Measurements from ENCODE around the gene MEIOSIN.
"Not testable (repeated sequence)": the region's sequence is repeated elsewhere in the genome, so short reads cannot be mapped to it uniquely, and the experiment has no call there.

The MEIOSIN gene, protein sequence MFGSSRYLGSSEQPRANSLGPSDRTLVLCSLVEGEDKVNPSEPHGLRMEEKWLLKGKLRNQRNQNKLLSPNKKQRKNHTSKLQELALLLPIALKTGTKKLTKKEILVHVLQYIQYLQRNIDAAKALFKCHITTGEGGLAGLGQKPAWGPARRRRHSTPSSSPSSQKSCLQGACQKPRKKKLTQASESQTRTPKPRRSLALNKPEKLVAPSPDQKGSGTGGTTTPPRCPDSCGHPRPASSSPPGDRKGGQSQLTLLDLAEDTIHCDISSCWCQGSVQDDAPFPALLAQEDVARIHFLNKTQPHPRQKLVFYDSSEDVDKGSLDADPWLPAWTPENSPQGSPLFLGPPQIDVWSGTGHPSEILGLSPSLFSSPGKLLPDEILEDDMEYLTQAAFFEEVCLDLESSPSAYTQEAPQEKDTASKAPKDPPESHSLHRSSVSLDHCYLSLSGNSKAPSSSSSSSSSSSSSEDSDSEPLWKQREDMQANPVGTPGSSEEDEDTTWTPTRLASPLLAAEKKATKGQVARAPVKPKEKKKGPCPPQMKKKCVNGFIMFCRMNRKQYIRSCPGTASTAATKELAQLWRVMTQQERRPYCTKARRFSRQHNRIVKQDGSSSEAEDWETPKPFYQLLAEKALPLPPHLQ

DNA sequence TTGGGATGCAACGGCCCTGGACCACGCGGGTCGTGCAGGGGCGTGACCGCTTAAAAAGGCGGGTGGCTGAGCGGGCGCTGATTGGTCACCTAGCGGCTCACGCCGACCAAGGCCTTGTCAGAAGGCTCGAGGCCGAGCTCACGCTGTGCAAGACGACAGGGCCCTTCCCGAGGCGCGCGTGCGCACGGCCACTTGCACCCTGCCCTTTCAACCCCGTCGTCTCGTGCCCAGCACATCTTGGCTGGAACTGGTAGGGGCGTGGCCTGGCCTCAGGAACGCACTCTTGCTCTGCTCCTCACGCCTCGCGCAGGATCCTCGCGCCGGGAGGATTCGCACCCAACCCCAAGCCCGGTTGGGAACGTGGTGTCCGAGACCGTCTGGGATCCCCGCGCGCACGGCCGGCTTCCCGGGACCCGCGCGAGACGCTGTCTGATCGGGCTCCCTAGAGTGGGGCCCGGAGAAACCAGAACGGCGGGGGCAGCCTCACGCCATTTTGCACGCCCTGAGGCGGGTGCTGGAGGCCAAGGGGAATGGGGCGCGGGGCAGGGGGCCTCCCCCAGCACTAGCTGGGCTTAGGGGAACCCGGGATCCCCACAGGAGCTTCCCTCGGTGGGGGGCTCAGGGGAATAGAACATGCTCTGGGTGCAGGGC, at the start of gene MEIOSIN:
Gene MEIOSIN, plus strand, starts transcription at position 280 of the 651 bp plus-strand sequence. CDS start 1,938 bp downstream, outside the sequence.
- no peak for DNase-seq (ENCODE audit: low spot score)

DNA sequence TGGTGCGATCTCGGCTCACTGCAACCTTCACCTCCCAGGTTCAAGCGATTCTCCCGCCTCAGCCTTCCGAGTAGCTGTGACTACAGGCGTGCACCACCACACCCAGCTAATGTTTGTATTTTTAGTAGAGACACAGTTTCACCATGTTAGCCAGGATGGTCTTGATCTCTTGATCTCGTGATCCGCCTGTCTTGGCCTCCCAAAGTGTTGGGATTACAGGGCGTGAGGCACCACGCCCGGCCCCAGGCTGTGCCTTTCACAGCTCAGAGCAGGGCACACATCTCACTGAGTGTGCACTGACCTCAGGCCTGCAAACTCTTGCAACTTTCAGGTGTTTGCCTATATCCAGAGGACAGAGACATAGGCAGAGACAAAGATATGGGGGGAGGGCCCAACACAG, 48.2 kb upstream of the MEIOSIN start:
- DNase-seq (ENCODE audit: low spot score), result not testable (repeated sequence)

DNA sequence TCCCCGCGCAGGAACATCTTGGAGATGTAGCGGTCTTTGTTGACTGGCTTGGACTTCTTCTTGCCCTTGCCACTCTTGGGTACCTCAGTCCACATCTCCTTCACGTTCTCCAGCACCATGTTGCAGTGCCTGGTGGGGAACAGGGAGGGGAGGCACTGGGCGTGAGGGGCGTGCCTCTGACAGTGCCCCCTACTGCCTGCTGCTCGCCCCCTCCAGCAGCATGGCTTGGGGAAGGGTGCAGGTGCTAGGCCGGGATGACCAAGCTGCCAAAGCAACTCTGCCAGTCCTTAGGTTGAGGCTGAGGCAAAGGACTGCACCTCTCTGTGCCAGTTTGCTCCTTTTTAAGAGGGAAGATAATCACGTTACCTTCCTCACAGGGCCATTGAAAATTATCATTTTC, 45.6 kb upstream of the MEIOSIN start:
- DNase-seq (ENCODE audit: low spot score), result no peak

DNA sequence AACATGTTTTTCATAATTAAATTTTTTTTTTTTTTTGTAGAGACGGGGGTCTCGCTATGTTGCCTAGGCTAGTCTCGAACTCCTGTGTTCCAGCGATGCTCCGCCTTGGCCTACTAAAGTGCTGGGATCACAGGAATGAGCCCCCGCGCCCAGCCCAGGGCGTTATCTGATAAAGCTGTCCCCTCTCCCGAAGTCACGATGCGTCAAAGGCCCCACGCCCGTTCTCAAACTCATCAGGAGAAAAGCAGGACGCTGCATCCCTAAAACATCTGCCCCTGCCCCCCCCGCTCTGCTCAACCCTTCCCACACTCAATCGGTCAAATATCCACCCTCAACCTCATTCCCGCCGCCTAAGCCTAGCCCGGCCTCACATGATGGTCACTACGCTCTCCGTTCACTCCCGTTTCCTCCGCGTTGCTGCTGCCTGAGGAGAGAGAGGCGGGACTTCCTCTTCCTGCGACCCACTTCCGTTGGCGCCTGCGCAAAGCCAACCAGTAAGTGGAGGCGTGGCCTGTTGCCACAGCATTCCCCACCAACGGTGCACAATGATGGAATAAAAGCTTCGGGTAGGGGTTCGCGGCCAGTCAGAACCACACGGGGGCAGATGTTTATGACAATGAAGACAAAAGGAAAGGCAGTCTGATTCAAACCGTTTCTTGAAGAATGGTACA, 41.6 kb upstream of the MEIOSIN start, which contains the start of gene SNRPD2:
Gene SNRPD2, minus strand, starts transcription at position 438 of the 671 bp plus-strand sequence. Its CDS starts 65 bp downstream, at position 373.
- DNase-seq (ENCODE audit: low spot score), result peak; percentile 96

DNA sequence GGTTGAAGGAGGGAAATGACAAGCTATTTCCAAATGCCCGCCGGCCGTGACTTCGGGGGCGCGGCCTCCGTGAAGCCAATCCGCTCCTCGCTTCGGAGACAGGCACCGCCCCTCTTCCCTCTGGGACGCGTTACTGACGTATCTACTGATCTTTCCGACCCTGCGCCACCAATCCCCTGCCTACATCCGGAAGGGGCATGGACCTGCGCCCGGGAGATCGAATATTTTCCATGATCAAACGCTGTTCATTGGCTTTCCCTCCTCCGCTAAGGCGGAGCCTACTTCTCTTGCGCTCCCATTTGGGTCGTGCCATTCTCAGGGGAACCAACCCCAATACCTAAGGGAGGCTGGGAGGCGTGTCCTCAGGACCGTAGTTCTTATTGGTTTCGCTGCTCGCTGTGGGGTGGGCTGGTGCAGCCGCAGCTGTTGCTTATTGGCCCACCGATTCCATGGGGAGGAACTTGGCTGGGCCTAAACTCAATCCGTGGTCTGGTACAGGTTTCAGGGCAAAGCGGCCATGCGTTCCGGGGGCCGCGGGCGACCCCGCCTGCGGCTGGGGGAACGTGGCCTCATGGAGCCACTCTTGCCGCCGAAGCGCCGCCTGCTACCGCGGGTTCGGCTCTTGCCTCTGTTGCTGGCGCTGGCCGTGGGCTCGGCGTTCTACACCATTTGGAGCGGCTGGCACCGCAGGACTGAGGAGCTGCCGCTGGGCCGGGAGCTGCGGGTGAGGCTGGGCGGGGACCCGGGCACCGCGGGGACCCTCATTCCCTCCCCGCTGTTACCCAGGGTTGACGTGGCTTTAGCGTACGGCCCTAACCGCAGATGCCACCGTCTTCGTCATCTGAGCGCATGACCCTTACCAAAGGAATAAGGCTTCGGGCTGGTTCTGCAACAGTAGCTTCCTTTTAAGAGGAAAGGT, 40.8 kb upstream of the MEIOSIN start, which contains the start of gene QPCTL:
Gene QPCTL, plus strand, starts transcription at position 480 of the 919 bp plus-strand sequence. Its CDS starts 38 bp downstream, at position 518.
- peak; percentile 94 for DNase-seq (ENCODE audit: low spot score)

DNA sequence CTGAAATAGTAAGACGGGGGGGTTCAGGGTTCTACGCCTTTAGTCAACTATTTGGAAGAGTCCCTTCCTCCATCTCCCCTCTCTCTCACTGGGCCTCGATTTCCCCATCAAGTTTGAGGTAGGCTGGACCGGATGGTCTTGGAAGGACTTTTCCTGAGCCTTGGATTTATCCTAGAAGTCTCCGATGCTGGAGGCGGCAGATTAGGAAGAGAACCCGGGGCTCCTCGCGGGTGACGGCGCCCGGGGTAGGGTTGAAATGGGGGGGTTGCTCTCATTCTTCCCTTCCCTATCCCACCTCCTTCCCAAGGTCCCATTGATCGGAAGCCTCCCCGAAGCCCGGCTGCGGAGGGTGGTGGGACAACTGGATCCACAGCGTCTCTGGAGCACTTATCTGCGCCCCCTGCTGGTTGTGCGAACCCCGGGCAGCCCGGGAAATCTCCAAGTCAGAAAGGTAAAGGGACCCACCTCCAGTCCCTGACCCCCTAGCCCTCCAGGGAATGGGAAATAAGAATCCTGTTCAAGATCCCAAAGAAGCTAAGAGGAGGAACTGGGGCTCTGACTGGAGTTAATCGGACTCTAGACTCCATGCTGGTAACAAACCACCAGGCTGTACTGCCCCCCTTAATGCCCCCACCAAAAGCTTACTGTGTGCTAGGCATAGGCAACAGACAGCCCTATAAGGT, 40.0 kb upstream of the MEIOSIN start:
- DNase-seq (ENCODE audit: low spot score), result peak; percentile 88

DNA sequence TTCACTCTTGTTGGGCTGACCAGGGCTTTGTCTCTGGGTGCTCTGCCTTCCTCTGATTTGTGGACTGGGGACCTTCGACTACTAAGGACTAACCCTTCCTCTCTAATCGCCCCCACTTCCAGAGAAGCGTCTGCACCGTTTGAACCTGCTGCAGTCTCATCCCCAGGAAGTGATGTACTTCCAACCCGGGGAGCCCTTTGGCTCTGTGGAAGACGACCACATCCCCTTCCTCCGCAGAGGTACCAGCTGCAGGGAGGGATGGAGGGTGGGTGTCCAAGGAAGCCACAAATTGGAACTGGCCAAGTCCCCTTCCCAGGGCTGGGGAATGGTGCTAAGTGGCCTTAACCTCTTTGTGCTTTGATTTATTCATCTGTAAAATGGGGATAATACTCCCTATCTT, 31.6 kb upstream of the MEIOSIN start:
- DNase-seq (ENCODE audit: low spot score), result no peak

DNA sequence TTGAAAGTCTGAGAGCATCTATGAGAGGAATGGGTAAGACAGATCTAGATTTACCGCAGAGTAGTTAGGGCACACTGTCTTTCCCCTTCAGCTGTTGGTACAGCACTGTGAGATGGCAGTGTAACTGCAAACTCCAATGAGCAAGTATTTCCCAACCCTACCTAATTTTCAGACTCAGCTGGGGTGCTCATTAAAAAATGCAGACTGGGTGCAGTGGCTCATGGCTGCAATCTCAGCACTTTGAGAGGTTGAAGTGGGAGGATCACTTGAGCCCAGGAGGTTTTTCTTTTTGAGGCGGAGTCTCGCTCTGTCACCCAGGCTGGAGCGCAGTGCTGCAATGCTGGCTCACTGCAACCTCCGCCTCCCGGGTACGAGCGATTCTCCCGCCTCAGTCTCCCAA, 28.1 kb upstream of the MEIOSIN start:
- no peak for DNase-seq (ENCODE audit: low spot score)

DNA sequence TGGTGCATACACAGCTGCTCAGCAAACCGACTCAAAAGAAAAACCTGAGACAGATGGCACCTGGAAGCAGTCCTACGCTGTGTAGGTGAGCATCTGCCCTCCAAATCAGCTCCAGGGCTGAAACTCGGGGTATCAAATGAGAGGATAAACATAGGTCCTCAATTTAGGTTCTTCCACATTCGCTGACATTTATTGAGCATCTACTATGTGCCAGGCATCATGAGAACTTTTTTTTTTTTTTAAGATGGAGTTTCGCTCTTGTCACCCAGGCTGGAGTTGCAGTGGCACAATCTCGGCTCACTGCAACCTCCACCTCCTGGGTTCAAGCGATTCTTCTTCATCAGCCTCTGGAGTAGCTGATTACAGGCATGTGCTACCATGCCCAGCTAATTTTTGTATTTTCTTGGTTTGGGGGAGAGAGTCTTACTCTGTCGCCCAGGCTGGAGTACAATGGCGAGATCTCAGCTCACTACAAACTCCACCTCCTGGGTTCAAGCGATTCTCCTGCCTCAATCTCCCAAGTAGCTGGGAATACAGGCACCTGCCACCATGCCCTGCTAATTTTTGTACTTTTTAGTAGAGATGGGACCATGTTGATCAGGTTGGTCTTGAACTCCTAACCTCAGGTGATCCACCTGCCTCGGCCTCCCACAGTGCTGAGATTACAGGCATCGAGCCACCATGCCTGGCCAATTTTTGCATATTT, 27.4 kb upstream of the MEIOSIN start:
- DNase-seq (ENCODE audit: low spot score), result no peak

DNA sequence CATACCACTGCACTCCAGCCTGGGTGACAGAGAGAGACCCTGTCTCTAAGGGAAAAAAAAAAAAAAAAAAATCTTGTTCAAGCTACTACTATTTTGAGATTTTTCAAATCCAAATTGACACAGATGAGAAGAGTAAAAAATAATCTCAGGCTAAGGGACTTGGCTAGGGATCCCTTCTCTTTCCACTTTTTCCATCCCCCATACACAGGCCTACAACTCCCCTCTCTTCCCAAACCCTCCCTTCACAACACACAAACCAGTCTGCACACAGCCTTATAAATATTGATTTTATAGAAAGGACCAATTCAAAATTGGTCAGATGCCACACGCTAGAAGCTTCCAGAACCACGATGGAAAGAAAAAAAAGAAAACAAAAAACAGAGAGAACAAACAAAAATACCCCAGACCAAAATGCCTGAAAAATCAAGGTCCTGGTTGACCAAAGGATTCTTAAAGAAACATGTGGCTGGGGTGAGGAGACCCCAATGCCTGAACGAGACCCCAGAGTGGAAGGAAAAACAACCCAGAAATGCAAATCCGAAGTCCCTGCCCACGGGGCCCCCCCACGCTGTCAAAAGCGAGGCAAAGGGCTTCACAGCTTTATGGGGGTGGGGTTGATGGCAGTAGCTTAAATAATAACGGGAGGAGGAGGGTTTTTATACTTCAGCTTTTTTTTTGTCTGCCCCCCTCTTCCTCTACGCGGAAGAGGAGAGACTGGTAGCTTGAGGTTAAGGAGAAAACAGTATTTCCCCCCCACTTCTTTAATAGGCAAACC, 22.7 kb upstream of the MEIOSIN start:
- DNase-seq (ENCODE audit: low spot score), result no peak

DNA sequence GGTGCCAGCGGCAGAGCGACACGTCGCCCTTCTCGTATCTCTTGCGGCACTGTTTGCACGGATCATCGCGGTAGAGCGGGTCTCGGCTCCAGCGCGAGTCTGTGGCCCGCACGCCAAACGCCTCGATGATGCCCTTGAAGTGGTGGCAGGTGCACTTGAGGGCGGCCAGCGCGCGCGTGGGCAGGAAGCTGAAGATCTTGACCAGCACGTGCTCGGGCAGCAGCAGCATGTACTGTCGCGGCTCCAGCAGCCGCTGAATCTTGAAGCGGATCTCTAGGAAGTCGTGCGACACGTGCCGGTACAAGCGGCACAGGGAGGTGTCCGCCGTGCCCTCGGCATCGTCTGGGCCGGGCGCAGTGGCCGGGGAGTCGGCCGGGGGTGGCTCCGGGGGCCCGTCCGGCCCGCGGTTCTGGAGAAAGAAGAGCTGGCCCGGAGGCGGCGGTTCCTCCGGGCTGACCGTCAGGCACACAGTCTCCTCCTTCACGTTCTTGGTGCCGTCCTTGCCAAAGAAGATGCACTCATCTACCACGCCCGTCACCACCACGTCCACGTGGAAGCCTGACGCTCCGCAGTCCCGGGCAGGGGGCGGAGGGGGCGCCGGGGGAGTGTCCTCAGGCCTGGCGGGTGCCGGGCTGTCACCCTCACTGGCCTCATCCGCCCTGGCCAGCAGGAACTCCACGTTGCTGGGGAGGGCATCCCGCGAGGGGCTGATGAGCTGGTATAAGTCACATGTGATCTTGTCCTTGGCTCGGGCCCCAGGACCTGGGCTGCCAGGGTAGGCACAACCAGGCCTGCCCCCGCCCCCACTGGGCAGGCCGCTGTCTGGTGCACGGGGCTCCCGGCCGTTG, 21.2 kb upstream of the MEIOSIN start:
- DNase-seq (ENCODE audit: low spot score), result no peak

DNA sequence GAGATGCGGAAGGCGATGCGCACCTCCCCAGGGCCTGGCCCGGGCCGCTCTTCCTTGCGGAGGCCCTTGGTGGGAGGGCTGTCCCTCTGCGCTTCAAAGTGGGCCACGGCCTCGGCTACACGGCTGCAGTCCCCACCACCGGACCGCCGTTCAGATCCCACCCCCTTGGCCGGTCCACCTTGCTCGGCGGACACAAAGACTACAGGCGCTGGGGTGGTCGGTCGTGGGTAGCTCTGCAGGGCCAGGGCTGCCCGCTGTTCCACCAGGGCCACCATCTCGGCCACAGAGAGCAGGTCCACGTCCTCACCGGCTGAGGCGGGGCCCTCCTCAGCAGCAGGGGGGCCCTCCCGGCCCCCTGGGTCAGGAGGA, 20.6 kb upstream of the MEIOSIN start:
- no peak for DNase-seq (ENCODE audit: low spot score)

DNA sequence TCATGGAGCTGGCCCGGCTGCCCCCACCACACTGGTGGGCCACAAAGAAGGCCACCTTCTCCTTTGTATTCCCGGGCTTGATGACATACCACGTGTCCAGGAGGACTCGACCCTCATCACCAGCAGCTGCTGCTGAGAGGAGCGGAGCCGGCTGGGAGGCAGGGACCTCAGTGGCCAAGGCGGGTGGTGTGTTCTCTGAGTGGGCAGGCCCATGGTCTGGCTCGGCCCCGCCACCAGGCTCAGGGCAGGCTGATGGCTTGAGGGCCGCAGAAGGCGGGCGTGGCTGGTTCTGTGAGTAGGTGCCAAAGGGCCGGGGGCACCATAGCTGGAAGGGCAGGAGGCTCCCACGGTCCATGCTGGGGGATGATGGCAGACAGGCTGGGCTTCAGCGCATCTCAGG, 20.1 kb upstream of the MEIOSIN start:
- no peak for DNase-seq (ENCODE audit: low spot score)

DNA sequence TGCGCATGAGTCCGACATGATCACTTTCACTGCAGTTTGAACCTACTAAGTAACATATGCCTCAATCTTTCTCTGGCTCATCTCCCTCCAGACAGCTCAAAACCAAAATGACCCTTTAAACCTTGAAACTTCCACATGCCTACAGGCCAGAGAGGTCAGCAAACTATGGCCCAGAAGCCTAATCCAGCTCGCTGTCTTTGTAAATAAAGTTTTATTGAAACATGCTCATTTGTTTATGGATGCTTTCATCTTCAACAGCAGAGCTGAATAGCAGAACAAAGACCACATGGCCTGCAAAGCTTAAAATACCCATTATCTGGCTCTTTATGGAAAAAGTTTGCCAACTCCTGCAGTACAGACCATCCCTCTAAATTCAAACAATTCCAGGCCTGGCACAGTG, 18.1 kb upstream of the MEIOSIN start:
- no peak for DNase-seq (ENCODE audit: low spot score)

DNA sequence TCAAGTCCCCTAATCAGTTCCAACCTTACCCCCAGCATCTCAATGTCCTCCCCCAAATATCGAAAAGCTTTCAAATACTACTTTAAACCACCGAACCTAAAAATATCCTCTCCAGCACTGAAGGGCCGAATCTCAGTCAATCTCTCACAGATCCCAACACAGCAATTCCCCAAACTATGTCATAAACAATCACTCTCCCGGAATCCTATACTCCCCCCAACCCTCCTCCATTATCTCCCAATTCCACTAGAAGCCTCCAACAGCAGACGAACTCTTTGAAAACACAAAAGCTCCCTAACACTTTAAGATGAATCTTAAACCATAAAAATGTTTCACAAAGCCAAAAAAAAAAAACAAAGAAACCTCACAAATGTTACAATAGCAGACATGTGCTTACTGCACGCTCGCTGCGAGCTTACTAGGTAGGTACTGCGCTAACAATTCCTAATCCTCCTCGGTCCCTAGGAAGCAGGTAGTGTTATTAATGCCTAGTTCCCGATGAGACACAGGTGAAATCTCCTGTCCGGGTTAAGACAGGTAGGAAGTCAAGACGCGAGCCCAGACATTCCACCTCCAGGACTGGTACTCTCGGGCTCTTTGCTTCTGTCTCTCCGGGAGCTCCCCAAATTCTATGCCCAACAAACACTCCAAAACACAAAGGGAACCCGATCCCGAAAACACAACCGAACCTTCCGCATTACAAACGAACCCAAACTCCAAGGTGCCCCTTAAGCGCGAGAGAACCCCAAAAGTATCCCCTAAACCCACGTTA, 16.7 kb upstream of the MEIOSIN start:
- DNase-seq (ENCODE audit: low spot score), result no peak

DNA sequence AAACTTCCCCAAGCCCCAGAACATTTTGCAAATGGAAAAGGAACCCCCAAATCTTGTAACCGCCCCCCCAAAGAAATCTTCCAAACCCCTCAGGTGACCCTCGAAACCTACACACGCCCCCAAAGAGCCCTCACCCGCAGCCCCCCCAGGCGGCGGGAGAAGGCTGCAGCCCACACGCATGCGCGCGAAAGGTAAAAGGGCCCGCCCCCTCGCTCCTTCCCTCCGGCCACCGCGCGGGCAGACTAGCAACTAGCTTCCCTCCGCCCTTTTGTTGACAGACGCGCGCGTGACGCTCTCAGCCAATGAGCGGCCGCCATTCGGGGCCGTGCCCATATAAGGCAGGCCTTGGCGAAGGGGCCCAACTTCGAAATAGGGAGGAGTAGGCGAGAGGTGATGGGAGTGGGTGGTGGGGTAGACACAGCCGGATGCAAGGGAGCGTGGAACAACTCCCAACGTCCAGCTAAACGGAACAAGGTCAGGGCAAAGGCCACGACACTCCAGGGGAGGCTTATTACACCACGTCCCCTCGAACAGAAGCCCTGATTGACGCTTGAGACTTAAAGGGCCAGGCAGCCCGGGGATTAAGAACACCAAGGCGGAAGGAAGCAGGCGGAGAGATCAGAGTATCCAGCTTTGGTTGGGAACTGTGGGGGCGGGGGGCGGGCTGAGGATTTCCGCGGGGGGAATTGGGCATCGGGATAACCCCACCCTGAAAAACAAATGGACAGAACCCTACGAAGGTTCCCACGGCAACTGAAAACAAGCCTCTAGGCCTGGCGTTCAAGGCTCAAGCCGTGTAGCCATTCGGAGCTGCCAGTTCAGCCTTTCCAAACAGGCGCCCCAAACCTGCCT, 15.9 kb upstream of the MEIOSIN start:
- DNase-seq (ENCODE audit: low spot score), result peak; percentile 98
